Measurements from ENCODE around the gene TTC28.

DNA sequence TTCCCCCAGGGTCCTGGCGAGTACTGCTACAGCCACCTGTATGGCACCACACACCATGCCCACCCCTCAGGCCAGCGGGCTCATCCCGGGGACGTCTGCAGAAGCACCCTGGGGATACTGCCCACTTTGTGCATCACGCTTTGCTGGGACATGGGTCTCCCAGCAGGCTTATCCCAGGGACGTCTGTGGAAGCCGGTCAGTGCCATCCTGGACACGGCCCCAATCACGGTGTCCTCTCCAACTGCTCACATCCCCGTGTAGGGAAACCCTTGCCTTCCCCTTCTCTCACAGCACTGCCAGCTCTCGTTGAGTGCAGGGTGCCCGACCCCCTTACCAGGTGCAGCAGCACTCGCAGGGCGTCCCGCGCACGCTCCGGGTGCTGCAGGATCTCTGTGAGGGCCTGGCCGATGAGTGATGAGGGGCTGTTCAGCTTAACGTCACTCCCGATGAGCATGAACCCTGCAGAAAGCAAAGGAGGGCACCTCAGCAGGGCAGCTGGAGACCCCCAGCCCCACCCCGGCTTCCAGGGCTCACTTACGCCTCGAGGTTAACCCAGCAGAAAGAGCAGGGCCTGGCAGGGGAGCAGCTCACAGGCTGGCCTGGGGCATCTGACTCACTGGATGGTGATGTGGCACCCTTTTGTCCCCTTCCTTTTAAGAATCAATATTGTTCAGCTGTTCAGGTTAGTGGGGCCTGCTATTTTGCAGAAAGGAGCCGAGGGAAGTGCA is 683.7 kb downstream of the TTC28 start:
- TF ChIP-seq, protein P1, sequence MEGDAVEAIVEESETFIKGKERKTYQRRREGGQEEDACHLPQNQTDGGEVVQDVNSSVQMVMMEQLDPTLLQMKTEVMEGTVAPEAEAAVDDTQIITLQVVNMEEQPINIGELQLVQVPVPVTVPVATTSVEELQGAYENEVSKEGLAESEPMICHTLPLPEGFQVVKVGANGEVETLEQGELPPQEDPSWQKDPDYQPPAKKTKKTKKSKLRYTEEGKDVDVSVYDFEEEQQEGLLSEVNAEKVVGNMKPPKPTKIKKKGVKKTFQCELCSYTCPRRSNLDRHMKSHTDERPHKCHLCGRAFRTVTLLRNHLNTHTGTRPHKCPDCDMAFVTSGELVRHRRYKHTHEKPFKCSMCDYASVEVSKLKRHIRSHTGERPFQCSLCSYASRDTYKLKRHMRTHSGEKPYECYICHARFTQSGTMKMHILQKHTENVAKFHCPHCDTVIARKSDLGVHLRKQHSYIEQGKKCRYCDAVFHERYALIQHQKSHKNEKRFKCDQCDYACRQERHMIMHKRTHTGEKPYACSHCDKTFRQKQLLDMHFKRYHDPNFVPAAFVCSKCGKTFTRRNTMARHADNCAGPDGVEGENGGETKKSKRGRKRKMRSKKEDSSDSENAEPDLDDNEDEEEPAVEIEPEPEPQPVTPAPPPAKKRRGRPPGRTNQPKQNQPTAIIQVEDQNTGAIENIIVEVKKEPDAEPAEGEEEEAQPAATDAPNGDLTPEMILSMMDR (IDR thresholded peaks at IDR 0.05; ENCODE audit: extremely low read depth in 1 of 2, insufficient read depth in 1 of 2, low read depth in 1 of 2, low read length in 2 of 2) = no peak
- TF ChIP-seq POLR2AphosphoS5 (IDR thresholded peaks at IDR 0.05; ENCODE audit: insufficient read depth, low read depth, low read length) (no peak), POLR2A (IDR thresholded peaks at IDR 0.05; ENCODE audit: low read depth, low read length) (no peak), FOS (IDR thresholded peaks at IDR 0.05; ENCODE audit: borderline replicate concordance, insufficient read depth, low read length) (no peak), EZH2 (IDR thresholded peaks at IDR 0.05; ENCODE audit: borderline replicate concordance, low read depth, low read length, severe bottlenecking) (no peak)
- TF ChIP-seq, protein P2, sequence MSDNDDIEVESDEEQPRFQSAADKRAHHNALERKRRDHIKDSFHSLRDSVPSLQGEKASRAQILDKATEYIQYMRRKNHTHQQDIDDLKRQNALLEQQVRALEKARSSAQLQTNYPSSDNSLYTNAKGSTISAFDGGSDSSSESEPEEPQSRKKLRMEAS (IDR thresholded peaks at IDR 0.05; ENCODE audit: insufficient read depth, insufficient read length) = no peak

Measured in endothelial cell of umbilical vein (primary cell).